Mammary microvascular endothelial cell (primary cell): ENCODE results near the gene DDI2. TPM values are rescaled to one million over a fixed set of nuclear protein-coding genes. Genes with fewer than 3 reads are reported as not detected.

Experiments
- total RNA-seq: library from RNA; depleted of rRNA; stranded (reverse); fragments of >200 nt; gene quantifications from 2 replicates; pipeline ENCODE4 v1.2.3, GENCODE V29; 2015

DDI2 gene
- 7.8 and 7.9 TPM in 2 replicates for total RNA-seq

DNA sequence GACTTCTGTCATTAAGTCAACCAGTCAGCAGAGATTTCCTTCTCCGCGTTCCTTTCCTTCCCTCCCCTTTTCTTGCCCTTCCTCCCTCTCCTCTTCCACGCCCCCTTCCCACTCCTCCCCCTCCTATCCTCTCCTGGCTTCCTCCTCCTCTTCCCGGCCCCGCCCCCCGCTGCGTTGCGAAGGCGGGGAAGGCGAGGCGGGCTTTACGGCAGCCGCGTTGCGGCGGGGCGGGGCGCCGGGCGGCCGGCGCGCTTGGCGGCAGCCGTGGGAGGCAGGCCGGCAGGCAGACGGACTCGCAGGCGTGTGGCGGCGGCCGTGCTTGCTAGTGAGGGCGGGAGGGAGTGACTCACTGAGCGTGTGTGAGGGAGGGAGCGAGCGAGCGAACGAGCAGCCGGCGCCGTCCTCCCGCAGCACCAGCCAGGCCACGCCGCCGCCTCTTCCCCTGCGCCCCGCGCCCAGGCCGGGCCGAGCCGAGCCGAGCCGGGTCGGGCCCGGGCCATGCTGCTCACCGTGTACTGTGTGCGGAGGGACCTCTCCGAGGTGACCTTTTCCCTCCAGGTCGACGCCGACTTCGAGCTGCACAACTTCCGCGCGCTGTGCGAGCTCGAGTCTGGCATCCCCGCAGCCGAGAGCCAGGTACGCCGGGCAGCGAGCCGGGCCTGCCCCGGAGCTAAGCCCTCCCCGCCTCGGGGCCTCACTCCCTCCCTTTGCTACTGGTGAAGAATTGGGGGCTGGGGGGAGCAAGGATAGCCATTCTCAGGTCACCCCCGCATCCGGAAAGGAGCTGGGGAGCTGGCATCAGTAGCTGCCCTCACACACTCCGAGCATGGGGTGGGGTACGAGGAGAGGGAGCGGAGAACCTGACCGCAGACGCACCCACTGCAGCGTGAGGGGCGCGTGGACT is at the start of gene DDI2:
Gene DDI2 (plus strand): TSS at position 286 of the 904 bp plus-strand sequence. CDS start 213 bp downstream, at position 499.

DNA sequence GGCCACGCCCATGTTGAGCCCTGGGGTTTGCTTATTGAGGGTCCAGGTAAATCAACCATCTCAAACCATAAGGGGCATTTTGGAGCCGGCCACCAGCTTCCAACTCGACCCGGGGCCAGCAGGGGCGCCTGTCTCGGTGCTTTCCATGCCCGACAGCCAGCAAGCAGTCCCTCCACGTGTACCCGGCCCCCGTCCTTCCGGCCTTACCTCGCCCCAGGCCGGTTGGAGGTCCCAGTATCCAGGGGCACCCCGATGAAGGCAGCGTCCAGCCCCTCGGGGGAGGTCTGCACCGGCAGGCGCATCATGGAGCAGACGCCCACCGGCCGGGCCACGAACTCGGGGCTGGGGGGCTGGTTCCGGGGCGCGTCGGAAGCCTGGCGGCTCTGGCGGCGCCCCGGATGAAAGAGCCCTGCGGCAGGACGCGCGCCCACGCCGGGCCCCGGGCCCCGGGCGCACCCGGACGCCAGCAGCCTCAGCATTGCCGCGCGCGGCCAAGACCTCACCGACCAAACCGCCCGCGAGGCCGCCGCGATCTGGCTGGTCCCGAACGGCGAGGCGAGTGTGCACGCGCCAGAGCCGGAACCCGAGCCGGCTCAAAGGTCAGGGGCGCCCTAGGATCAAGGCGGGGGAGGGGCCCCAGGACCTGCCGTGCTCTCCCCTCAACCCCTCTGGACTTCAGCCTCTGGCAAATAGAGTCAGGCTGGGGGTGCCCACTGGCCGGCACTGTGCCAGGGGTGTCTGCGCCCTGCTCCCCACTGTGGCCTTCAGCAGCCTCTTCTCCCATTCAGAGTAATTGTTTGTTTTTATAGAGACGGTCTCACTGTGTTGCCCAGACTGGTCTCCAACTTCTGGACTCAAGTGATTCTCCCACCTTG is 32.5 kb upstream of the DDI2 start, which contains the start of gene AGMAT:
Gene AGMAT (minus strand): TSS at position 563 of the 875 bp plus-strand sequence. CDS start 84 bp downstream, at position 479.

DNA sequence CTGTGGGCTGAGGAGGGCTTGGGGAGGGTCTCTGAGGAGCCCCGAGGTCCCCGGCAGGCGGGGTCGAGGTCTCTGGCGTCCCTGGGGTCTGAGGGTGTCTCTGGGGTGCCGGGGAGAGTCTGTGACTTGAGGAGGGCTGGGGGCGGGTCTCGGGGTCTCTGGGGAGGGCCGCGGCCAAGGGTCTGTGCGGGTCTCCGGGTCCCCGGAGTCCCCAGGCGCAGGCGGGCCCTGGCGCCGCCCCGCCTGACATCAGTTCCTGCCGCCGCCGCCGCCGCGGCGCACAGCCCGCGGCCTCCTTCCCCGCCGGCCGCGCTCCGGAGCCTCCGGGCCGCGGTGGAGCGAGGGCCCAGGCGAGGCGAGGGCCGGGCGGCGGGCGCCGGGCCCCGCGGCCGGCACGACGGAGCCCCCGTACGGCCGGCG is 66.8 kb downstream of the DDI2 start, which contains the start of gene PLEKHM2:
Gene PLEKHM2 (plus strand): TSS at position 279 of the 420 bp plus-strand sequence. CDS start 239 bp downstream, outside the sequence.

Other genes with a start within 250 kb of the DDI2 start
- 242 and 252 TPM in 2 replicates for gene EFHD2, start 207.6 kb upstream of the DDI2 start, total RNA-seq
- gene CTRC, start 179.0 kb upstream of the DDI2 start, total RNA-seq: not detected in 2 replicates
- not detected in 2 replicates for gene CELA2A, start 160.7 kb upstream of the DDI2 start, total RNA-seq
- gene CELA2B, start 141.4 kb upstream of the DDI2 start, total RNA-seq: not detected in 2 replicates
- 11.3 and 17.4 TPM in 2 replicates for gene CASP9, start 93.2 kb upstream of the DDI2 start, total RNA-seq
- gene DNAJC16, start 90.6 kb upstream of the DDI2 start, total RNA-seq: 10.5 and 13.9 TPM in 2 replicates
- 1.6 and 2.5 TPM in 2 replicates for gene AGMAT, start 32.4 kb upstream of the DDI2 start, total RNA-seq
- 37.1 and 37.4 TPM in 2 replicates for gene PLEKHM2, start 66.9 kb downstream of the DDI2 start, total RNA-seq
- 0.05 and 0.27 TPM in 2 replicates for gene SLC25A34, start 118.8 kb downstream of the DDI2 start, total RNA-seq
- not detected in 2 replicates for gene TMEM82, start 125.0 kb downstream of the DDI2 start, total RNA-seq
- gene FBLIM1, start 141.3 kb downstream of the DDI2 start, total RNA-seq: 107 and 137 TPM in 2 replicates
- gene UQCRHL, start 190.2 kb downstream of the DDI2 start, total RNA-seq: 1.5 TPM in 2 replicates
- gene SPEN, start 230.2 kb downstream of the DDI2 start, total RNA-seq: 12.6 and 15.8 TPM in 2 replicates